HEK293 (cell line): Measurements from ENCODE around the gene STK10.

Source experiments
- CTCF ChIA-PET: fragments of 350-600 bp; formaldehyde crosslinking; extraction: SDS; loops from one replicate; lab custom pipeline; 2021; ENCODE audit warnings: antibody characterized with exemption; lab: Yijun Ruan, JAX
- POLR2A ChIA-PET: fragments of 300-600 bp; formaldehyde crosslinking; extraction: SDS; loops from one replicate; lab custom pipeline; 2020; ENCODE audit warnings: antibody characterized with exemption, inconsistent platforms; lab: Yijun Ruan, JAX
- H3K27ac ChIP-seq: fragments of 200-500 bp; sonication (Bioruptor generic); 2 replicates; pipeline ENCODE4 v1.5.1; 2014; ENCODE audit warnings: low read depth, low read length, control low read depth, inconsistent platforms; ENCODE audit errors: extremely low read depth
- H3K36me3 ChIP-seq, 2 experiments: fragments of 200-500 bp in 1 of 2; sonication (Bioruptor generic) in 1 of 2; 1 replicate in 1 of 2; 2 replicates in 1 of 2; pipeline ENCODE4 v1.5.1; 2014 to 2017; ENCODE audit warnings: inconsistent platforms in 2 of 2, low read length in 2 of 2; ENCODE audit not compliant: control insufficient read depth in 2 of 2, insufficient read depth in 1 of 2
- H3K4me1 ChIP-seq: fragments of 200-500 bp; sonication (Bioruptor generic); 2 replicates; pipeline ENCODE4 v1.5.1; 2014; ENCODE audit warnings: mild to moderate bottlenecking, low read length, inconsistent platforms; ENCODE audit not compliant: control insufficient read depth, insufficient read depth
- H3K4me3 ChIP-seq: 2 replicates; pipeline ENCODE4 v1.5.1; 2011; ENCODE audit warnings: low read depth, mild to moderate bottlenecking, control low read depth, low read length, moderate library complexity
- H3K9me3 ChIP-seq: fragments of 200-500 bp; sonication (Bioruptor generic); 2 replicates; pipeline ENCODE4 v1.5.1; 2014; ENCODE audit warnings: low read depth, low read length, inconsistent platforms; ENCODE audit not compliant: control insufficient read depth, insufficient read depth
- ATF2 ChIP-seq: fragments of 450-650 bp; formaldehyde crosslinking; IDR thresholded peaks from 2 replicates; pipeline ENCODE4 v1.5.1; 2016; ENCODE audit warnings: missing biosample characterization, missing genetic modification characterization, low read depth
- EGR2 ChIP-seq: fragments of 450-650 bp; formaldehyde crosslinking; IDR thresholded peaks from 2 replicates; pipeline ENCODE4 v1.5.1; 2016; ENCODE audit warnings: low read depth, missing biosample characterization, missing genetic modification characterization
- GFI1B ChIP-seq: fragments of 450-650 bp; formaldehyde crosslinking; IDR thresholded peaks from 2 replicates; pipeline ENCODE4 v1.5.1; 2016; ENCODE audit warnings: missing biosample characterization, missing genetic modification characterization
- GLIS2 ChIP-seq: fragments of 450-650 bp; formaldehyde crosslinking; IDR thresholded peaks from 2 replicates; pipeline ENCODE4 v1.5.1; 2016; ENCODE audit warnings: missing biosample characterization, missing genetic modification characterization
- KLF7 ChIP-seq: fragments of 450-650 bp; formaldehyde crosslinking; IDR thresholded peaks from 2 replicates; pipeline ENCODE4 v1.5.1; 2016; ENCODE audit warnings: missing biosample characterization, missing genetic modification characterization, borderline replicate concordance
- PRDM4 ChIP-seq: fragments of 450-650 bp; formaldehyde crosslinking; IDR thresholded peaks from 2 replicates; pipeline ENCODE4 v1.5.1; 2017; ENCODE audit warnings: missing biosample characterization, missing genetic modification characterization
- SP2 ChIP-seq: fragments of 450-650 bp; formaldehyde crosslinking; IDR thresholded peaks from 2 replicates; pipeline ENCODE4 v1.5.1; 2016; ENCODE audit warnings: missing biosample characterization, missing genetic modification characterization
- ZBTB49 ChIP-seq: fragments of 450-650 bp; formaldehyde crosslinking; IDR thresholded peaks from 2 replicates; pipeline ENCODE4 v1.5.1; 2016; ENCODE audit warnings: missing biosample characterization, missing genetic modification characterization, low read depth
- ZFHX2 ChIP-seq: fragments of 450-650 bp; formaldehyde crosslinking; conservative IDR thresholded peaks from 2 replicates; pipeline ENCODE4 v1.5.1; 2016; ENCODE audit warnings: missing biosample characterization, missing genetic modification characterization
- ZIC2 ChIP-seq: fragments of 450-650 bp; formaldehyde crosslinking; IDR thresholded peaks from 2 replicates; pipeline ENCODE4 v1.5.1; 2016; ENCODE audit warnings: missing biosample characterization, missing genetic modification characterization
- ZNF280D ChIP-seq: fragments of 450-650 bp; formaldehyde crosslinking; IDR thresholded peaks from 2 replicates; pipeline ENCODE4 v1.5.1; 2016; ENCODE audit warnings: missing biosample characterization, missing genetic modification characterization
- ZNF37A ChIP-seq: fragments of 450-650 bp; IDR thresholded peaks from 2 replicates; pipeline ENCODE4 v1.5.1; 2018; ENCODE audit warnings: missing biosample characterization, missing genetic modification characterization
- ZNF391 ChIP-seq: fragments of 450-650 bp; formaldehyde crosslinking; IDR thresholded peaks from 2 replicates; pipeline ENCODE4 v1.5.1; 2016; ENCODE audit warnings: low read depth, missing biosample characterization, missing genetic modification characterization, borderline replicate concordance
- ZNF416 ChIP-seq: fragments of 450-650 bp; formaldehyde crosslinking; IDR thresholded peaks from 2 replicates; pipeline ENCODE4 v1.5.1; 2016; ENCODE audit warnings: missing biosample characterization, missing genetic modification characterization
- ZNF510 ChIP-seq: fragments of 450-650 bp; formaldehyde crosslinking; IDR thresholded peaks from 2 replicates; pipeline ENCODE4 v1.5.1; 2018; ENCODE audit warnings: mild to moderate bottlenecking, missing genetic modification characterization, missing biosample characterization; ENCODE audit not compliant: insufficient replicate concordance
- ZNF549 ChIP-seq: fragments of 450-650 bp; IDR thresholded peaks from 2 replicates; pipeline ENCODE4 v1.5.1; 2018; ENCODE audit warnings: missing biosample characterization, missing genetic modification characterization, mild to moderate bottlenecking, inconsistent platforms, moderate library complexity
- ZNF623 ChIP-seq: fragments of 450-650 bp; formaldehyde crosslinking; IDR thresholded peaks from 2 replicates; pipeline ENCODE4 v1.5.1; 2016; ENCODE audit warnings: missing biosample characterization, missing genetic modification characterization
- ZNF792 ChIP-seq: fragments of 450-650 bp; formaldehyde crosslinking; IDR thresholded peaks from 2 replicates; pipeline ENCODE4 v1.5.1; 2016; ENCODE audit warnings: missing biosample characterization, missing genetic modification characterization
- ZNF837 ChIP-seq: fragments of 450-650 bp; formaldehyde crosslinking; IDR thresholded peaks from 2 replicates; pipeline ENCODE4 v1.5.1; 2016; ENCODE audit warnings: missing biosample characterization, missing genetic modification characterization

STK10 gene

GRCh38 chr5:172038167-172038566, 149.9 kb downstream of the STK10 start:
- CTCF ChIA-PET = interaction anchor here (0.6 kb wide), 3 partner anchors 20 to 294 kb away, joined by 3 read pairs; no protein-coding TSS in a partner anchor
- H3K27ac ChIP-seq = no peak overlapping the region
- no peaks in the 10 kb centered on the region for H3K36me3 ChIP-seq
- POLR2A ChIA-PET = no interaction called here
- H3K4me1 ChIP-seq = no peaks in the 10 kb centered on the region; the same call in 1 of the 2 replicates
- no peak overlapping the region for H3K4me3 ChIP-seq
- no peaks in the 10 kb centered on the region for H3K9me3 ChIP-seq
- TF ChIP-seq ATF2 (tag by site-specific recombination) = no peak
- TF ChIP-seq PRDM4 (tag by site-specific recombination) = no peak
- TF ChIP-seq ZNF37A (tag by site-specific recombination) = no peak
- no peak for TF ChIP-seq KLF7 (tag by site-specific recombination)
- no peak for TF ChIP-seq SP2 (tag by site-specific recombination)
- no peak for TF ChIP-seq GLIS2
- no peak for TF ChIP-seq ZNF623 (tag by site-specific recombination)
- TF ChIP-seq ZNF510 (tag by site-specific recombination) = no peak
- TF ChIP-seq ZNF416 = no peak
- no peak for TF ChIP-seq ZNF549 (tag by site-specific recombination)

GRCh38 chr5:172035049-172035448, 153.0 kb downstream of the STK10 start:
- no peaks in the 10 kb centered on the region for H3K9me3 ChIP-seq
- H3K36me3 ChIP-seq = no peaks in the 10 kb centered on the region
- TF ChIP-seq EGR2 = peak; percentile 82
- TF ChIP-seq ZNF792 = no peak
- no peak for TF ChIP-seq GFI1B (tag by site-specific recombination)
- peak; percentile 82 for TF ChIP-seq ZFHX2
- TF ChIP-seq ZNF837 (tag by site-specific recombination) = no peak
- no peak for TF ChIP-seq KLF7 (tag by site-specific recombination)
- no peak for TF ChIP-seq ZBTB49 (tag by site-specific recombination)
- TF ChIP-seq ZNF280D (tag by site-specific recombination) = no peak
- no peak for TF ChIP-seq ZIC2 (tag by site-specific recombination)
- no peak for TF ChIP-seq ZNF391 (tag by site-specific recombination)
- CTCF ChIA-PET = interaction anchor here (0.9 kb wide), 1 partner anchor 123 kb away, joined by 3 read pairs; no protein-coding TSS in a partner anchor
- POLR2A ChIA-PET = no interaction called here
- no peak overlapping the region for H3K4me3 ChIP-seq
- no peaks in the 10 kb centered on the region; the same call in 1 of the 2 replicates for H3K4me1 ChIP-seq
- H3K27ac ChIP-seq = no peak overlapping the region
